ENCODE results near the gene WDR44.
"Not testable (repeated sequence)": the region's sequence is repeated elsewhere in the genome, so short reads cannot be mapped to it uniquely, and the experiment has no call there.

The WDR44 gene

DNA sequence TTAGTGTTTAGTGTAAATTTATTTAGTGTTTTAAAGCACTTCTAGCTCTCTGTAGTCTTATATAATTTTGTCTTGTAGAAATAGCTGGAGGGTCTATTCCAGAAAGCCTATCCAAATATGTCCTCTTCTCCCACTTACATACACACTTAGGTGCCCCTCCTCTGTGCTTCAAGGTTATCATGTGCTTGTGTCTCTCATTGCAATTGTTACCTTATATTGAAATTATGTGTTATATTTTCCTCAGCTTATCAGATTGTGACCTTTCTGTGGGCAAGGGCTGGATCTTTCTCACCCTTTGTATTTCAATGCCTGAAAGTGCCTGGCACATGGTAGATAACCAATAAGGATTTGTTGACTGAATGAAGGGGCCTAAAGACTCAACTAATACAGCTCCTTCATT is 18.4 kb downstream of the WDR44 start:
- no peak for DNase-seq

DNA sequence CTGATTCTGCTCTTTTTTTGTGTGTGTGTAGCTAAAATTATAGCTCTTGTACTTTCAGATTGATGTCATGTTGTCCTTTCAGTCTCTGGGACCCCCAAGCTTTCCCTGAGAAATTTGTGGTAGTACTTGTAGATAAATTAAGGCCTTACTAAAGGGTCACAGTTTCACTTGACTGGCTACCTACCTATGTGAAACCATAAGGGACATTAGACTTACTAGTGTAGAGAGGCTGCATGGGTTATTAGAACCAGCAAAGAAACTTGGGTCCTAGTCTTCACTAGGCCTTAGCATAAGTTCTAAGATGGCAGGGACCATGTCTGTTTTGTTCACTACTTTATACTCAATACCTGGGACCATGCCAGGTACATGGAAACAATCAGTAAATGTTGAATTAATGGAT is 21.4 kb downstream of the WDR44 start:
- no peak for DNase-seq

DNA sequence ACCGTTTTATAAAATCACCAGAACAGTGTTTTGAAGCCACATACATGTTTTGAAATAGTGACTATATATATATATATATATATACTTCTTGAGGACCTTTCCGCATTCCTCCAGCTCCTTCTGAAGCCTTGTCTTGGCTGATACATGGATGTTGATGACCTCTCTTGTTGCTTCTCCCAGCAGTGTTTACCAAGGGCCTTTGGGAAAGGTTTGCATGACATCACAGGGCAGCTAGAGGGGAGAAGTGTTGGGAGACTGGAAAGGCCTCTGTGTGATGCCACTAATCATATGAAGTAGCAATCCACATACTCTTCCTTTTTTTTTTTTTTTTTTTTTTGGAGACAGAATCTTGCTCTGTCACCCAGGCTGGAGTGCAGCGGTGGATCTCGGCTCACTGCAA is 22.5 kb downstream of the WDR44 start:
- DNase-seq, result no peak

DNA sequence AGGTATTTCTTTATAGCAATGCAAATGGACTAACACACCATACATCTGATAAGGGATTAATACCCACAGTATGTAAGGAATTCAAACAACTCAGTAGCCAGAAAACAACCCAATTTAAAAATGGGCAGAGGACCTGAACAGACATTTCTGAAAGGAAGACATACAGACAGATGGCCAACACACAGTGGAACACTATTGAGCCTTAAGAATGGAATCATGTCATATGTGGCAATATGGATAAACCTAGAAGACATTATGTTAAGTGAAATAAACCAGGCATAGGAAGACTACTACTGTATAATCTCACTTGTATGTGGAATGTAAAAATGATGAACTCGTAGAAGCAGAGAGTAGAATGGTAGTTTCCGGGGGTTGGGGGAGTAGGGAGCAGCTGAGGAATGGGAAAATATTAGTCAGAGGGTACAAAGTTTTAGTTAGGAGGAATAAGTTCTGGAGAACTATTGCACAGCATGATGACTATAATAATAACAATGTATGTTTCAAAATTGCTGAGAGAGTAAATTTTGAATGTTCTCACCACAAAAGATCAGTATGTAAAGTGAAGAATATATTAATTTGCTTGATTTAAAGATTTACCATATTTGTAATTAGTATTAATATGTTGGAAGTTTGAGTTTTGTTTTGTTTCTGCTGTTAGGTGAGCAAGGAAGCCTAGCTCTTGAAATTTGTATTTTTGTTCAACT is 25.2 kb downstream of the WDR44 start:
- DNase-seq, result no peak

DNA sequence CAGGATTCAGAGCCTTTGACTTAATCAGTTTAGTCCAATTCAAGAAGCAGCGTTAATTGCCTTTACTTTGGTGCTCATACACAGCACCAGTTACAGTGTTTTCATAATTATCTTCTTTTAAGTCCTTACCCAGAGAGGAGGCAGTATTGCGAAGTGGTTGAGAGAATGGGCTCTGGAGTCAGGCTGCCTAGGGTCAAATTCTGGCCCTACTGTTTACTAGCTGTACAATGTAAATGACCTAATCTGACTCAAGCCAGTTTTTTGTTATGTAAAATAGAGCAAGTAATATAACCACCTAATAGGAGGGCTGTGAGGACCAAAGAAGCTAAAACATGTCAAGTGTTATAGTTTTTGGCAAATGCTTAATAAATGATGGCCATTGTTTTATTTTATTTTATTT is 27.6 kb downstream of the WDR44 start:
- no peak for DNase-seq

DNA sequence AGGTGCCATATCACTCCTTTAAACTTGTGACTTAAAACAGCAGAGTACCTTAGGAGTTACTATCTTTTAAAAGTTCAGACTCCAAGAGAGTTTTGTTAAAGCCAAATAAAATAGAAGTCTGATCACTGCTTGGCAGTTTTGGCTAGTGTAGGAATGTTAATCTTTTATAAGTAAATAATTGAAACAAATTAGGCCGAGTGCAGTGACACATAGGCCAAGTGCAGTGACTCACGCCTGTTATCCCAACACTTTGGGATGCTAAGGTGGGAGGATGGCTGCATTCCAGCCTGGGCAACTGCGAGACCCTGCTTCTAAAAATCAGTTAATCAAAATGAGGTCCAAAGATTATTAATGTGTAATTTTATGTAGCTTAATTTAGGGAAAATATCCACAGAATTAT is 37.2 kb downstream of the WDR44 start:
- no peak for DNase-seq

DNA sequence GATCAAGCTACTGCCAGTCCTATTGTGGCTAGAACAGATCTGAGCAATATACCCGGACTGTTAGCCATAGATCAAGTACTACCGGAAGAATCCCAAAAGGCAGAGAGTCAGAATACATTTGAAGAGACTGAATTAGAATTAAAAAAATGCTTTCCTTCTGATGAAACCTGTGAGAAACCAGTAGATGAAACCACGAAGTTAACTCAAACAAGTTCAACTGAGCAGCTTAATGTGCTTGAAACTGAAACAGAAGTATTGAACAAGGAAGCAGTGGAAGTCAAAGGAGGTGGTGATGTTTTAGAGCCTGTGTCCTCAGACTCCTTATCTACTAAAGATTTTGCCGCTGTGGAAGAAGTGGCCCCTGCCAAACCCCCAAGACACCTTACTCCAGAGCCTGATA is 46.8 kb downstream of the WDR44 start:
- no peak for DNase-seq

DNA sequence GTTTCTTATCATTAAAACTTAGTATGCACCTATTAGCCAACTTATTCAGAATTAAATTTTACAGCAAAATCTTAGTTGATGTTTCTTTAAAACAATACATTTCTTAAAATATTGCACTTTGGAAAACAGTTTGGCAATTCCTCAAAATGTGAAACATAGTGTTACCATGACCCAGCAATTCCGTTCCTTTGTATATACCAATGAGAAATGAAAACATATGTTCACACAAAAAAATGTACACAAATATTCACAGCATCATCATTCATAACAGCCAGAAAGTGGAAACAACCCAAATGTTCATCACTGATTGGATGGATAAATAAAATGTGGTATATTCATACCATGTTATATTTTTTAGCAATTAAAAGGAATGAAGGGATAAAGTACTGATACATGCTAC is 50.2 kb downstream of the WDR44 start:
- no peak for DNase-seq

DNA sequence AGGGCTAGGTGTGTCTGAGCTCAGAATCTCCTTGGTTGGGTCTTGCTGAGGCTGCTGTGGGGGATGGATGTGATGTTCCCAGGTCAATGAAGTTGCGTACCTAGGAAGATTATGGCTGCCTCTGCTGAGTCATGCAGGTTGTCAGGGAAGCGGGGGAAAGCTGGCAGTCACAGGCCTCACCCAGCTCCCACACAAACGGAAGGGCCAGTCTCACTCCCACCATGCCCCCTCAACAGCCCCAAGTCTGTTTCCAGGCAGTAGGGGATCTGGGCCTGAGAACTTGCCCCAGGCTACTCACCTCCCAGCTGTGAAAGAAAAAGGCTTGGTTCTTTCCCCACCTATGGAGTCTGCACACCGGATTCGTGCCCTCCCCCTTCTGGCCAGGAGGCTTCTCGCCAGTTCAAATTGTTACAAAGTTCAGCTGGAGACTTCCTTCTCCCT is 72.9 kb downstream of the WDR44 start:
- DNase-seq, result no peak

DNA sequence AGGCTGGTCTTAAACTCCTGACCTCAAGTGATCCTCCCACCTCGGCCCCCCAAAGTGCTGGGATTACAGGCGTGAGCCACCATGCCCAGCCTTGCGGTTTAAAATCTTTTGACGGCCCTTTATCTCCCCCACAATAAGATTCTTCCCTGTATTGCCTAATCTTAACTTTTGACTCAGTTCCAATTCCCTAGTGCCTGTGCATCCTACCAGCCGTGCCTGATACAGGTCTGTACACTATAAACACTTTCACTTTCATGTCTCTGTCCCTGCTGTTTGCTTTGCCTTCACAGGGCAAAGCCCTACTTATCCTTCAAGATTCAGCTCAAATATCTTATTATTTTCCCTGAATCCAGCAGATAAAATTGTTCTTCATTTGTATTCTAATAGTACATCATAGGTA is 74.6 kb downstream of the WDR44 start:
- no peak for DNase-seq

DNA sequence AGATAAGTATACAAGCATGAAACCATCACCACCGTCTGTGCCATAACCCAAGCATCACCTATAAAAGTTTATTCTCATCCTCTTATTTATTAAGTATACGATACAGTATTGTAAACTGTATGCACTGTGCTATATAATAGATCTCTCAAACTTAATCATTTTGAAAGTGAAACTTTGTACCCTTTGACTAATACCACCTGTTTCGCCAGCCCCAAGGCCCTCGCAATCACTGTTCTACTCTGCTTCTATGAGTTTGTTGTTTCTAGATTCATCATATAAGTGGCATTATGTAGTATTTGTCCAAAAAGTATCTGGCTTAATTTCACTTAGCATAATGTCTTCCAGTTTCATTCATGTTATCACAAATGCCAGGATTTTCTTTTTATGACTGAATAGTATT is 77.7 kb downstream of the WDR44 start:
- peak; percentile 9 for DNase-seq

DNA sequence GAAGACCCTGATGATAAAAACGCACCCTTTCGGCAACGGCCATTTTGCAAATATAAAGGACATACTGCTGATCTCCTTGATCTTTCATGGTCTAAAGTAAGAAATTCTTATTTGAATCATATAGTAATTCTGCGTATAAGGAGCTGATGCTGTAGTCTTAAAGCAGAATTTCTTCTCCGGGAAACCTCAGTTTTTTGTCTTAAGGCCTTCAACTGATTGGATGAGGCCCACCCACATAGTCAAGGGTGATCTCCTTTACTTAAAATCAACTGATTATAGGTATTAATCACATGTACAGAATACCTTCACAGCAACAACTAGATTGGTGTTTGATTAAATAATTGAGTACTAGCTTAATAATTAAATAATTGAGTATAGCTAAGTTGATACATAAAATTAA is 86.9 kb downstream of the WDR44 start:
- DNase-seq, result no peak

DNA sequence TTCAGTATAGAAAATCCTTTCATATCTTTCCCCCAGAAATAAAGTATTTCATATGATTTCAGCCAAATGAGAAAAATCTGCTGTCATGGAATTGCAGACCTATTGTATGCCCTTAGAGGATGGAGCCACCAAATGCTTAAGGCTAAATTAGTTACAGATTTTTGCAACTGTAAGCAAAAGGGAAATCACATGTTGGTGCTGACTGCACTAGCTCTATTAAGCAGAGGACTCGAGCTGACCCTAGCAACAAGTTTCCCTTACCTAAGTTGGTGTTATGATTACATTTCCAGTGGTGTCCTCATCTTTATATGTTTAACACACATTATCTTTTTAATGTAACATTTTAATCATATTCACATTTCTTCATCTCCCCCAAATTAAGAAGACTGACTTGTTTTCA is 91.4 kb downstream of the WDR44 start:
- no peak for DNase-seq

DNA sequence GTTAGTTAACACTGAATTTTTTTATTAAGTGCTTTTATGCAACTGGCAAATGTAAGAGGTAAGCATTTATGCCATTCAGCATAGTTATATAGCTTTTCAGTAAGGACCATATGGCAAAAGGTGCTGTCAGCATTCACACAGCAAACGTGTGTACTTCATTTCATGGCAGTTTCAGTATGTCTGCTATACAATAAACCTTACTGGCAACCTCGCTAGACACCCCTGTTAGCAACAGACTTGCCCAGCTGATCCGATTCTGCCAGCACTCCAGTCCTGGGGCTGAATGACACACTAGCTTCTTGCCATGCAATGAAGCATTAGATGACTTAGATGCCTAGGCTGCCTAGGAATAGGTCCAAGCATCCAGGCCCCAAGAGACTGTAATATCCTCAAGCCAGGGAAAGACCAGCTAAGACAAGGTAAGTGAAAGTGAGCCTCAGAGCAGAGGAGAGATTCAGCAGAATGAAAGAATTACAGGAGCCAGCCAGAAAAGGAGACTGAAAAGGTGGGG is 102.4 kb downstream of the WDR44 start:
- DNase-seq, result no peak

DNA sequence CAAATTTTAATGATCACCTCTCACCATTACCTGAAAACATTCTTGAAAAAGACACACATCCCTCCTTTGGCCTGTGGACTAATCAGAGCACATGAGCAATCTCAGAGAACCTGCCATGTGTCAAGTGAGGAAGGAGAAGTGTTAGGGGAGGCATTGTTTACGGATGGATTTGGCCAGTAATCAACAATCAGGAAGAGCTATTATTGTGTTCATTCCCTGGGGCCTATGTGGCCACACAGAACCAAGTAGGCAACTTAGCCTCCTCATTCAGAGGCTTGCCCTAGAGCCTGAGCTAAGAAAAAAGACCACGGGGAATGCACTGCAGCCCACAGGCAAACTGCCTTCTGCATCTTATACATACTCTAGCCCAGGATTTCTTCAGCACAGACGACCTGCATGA is 109.1 kb downstream of the WDR44 start:
- no peak for DNase-seq

DNA sequence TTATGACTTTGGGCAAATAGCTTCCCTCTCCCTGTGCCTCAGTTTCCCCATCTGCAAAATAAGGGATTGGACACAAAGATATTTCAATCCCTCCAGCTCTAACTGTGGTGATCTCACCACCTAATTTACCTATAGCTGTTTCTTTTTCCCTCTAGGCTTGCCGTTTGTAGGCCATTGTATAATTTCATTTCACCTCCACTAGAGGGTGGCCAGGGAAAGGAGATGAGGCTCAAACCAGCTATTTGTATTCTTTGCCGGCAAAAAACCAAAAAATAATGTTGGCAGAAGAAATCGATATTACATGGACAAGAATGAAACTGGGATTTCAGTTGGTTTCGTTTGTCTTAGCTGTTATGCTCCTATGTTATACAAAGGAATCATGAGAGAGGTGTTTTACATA is 113.6 kb downstream of the WDR44 start:
- no peak for DNase-seq

DNA sequence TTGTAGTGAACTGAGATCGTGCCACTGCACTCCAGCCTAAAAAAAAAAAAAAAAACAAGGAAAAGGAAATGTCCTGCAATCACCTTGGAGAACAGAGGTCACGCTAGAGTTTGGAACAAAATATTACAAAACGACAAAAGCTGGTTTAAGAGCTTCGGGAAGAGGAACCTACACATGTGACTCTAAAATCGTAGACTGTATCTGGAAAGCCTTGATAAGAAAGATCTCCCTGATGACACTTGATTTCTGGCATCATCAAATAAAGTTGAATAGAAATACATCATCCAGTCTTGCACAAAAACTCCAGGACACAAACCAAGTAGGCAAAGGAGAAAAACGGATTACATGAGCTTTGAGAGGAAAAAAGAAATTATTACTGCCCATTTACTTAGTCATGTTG is 118.6 kb downstream of the WDR44 start:
- DNase-seq, result no peak

DNA sequence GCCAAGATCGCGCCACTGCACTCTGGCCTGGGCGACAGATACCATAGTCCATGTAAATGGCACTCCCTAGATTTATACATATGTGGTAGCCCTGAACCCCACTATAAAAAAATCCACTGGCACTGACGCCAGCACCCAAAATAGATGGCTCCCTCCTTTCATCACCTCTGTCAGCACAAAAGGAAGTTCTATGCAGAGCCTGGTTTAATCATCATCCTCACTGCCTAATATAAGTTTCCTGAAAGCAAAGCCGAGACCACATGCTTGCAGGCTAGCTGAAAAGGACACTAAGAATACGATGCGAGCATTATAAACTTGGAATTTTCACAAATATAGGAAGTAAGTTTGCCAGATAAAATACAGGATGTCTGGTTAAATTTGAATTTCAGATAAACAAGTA is 122.2 kb downstream of the WDR44 start:
- no peak for DNase-seq

DNA sequence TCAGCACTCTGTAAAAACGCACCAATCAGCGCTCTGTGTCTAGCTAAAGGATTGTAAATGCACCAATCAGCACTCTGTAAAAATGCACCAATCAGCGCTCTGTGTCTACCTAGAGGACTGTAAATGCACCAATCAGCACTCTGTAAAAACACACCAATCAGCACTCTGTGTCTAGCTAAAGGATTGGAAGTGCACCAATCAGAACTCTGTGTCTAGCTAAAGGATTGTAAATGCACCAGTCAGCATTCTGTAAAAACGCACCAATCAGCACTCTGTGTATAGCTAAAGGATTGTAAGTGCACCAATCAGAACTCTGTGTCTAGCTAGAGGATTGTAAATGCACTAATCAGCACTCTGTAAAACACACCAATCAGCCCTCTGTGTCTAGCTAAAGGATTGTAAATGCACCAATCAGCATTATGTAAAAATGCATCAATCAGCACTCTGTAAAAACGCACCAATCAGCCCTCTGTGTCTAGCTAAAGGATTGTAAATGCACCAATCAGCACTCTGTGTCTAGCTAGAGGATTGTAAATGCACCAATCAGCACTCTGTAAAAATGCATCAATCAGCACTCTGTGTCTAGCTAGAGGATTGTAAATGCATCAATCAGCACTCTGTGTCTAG is 124.9 kb downstream of the WDR44 start:
- not testable (repeated sequence) for DNase-seq

DNA sequence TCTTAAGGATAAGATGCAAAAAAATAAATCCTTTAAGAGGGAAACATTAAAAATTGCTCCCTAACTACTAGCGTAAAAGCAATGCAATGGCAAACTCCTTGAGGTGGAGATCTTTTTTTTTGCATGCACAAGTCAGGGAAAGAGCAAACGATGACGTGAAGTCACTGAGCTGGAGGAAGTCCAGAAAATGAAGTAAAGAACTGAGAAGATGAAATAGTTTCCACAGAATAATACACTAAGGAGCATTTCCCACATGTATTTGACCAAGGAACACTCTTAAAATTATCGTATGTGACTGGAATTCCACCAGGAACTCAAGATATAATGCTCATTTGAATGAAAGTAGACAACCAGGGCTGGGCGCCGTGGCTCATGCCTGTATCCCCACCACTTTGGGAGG is 128.7 kb downstream of the WDR44 start:
- DNase-seq, result no peak

DNA sequence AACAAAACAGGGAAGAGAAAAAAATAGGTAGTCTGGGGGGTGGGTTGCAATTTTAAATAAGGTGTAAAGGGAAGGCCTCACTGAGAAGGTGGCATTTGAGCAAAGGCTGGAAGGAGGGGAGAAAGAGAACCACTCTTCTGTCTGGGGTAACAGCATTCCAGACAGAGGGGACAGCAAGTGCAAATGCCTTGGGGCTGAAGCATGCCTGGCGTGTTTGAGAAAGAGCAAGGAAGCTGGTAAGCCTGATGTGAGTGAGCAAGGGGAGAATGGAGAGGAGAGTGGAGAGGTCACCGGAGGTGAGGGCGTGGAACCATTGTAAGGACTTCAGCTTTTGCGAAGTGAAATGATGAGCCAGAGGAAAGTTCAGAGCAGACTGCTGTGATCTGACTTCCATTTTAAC is 130.0 kb downstream of the WDR44 start:
- DNase-seq, result no peak

DNA sequence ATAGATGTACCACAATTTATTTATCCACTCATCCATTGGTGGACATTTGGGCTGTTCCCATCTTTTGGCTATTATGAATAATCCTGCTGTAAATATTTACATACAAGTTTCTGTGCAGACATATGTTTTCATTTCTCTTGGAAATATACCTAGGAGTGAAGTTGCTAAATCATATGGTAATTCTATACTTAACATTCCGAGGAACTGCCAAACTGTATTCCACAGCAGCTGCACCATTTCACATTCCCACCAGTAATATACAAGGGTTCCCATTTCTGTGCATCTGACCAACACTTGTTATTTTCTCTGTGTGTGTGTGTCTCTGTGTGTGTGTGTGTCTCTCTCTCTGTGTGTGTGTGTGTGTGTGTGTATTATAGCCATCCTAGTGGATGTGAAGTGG is 134.3 kb downstream of the WDR44 start:
- no peak for DNase-seq

DNA sequence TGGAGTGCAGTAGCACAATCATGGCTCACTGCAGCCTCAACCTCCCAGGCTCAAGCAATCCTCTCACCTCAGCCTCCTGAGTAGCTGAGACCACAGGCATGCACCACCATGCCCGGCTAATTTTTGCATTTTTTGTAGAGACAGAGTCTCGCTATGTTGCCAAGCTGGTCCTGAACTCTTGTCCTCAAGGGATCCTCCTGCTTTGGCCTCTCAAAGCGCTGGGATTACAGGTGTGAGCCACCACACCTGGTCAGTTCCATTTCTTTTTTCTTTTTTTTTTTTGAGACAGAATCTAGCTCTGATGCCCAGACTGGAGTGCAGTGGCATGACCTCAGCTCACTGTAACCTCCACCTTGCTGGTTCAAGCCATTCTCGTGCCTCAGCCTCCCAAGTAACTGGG is 136.5 kb downstream of the WDR44 start:
- DNase-seq, result not testable (repeated sequence)

DNA sequence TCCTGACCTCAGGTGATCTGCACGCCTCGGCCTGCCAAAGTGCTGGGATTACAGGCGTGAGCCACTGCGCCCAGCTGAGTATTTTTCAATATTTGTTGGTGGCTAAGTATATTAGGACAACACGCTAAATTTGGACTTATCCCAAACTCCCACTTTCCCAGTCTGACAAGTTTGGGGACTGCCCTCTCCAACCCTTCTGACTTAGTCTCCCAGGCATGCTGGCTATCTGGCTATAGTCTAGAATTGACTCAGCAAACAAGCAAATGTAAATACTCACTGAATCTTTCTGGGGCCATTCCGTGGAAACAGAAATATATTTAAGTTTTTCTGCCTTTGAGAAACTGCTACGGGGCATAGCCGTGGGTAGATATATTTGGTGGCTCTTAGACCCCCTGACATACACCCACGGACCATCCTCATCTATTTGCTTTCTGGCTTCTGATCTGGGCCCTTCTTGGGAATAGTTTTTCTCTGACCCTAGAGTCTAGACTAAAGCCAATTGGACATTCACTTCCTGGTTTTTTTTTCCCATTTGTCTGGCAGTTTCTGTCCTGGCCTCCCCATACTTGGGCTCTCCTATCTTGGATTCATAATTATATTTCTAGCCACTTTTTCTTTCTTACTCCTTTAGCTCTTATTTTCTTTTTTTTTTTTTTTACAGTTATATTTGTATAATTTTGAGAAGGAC is 138.5 kb downstream of the WDR44 start:
- DNase-seq, result no peak
